AG10803 (cell line): Measurements from ENCODE around the gene RGL4.
"Not testable (repeated sequence)": the region's sequence is repeated elsewhere in the genome, so short reads cannot be mapped to it uniquely, and the experiment has no call there.

Experiments used
- DNase-seq: peaks from one replicate; pipeline ENCODE4 v3.0.0; 2010; ENCODE audit warnings: low read depth
- H3K4me3 ChIP-seq: 2 replicates; pipeline ENCODE4 v1.5.1; 2011; ENCODE audit warnings: mild to moderate bottlenecking, low read length, control low read depth
- CTCF ChIP-seq: conservative IDR thresholded peaks from 2 replicates; pipeline ENCODE4 v1.5.1; 2011; ENCODE audit warnings: mild to moderate bottlenecking, low read length, control low read depth, inconsistent platforms

Gene RGL4

GRCh38 chr22:23675502-23676415 lies 15.1 kb upstream of the RGL4 start:
- DNase-seq = peak; percentile 27
- TF ChIP-seq CTCF = no peak
- no peak overlapping the region for H3K4me3 ChIP-seq

GRCh38 chr22:23676841-23677700 lies 13.7 kb upstream of the RGL4 start:
- DNase-seq, H3K4me3 ChIP-seq: not testable (repeated sequence)

- no peak for TF ChIP-seq CTCF
- no peak overlapping the region for H3K4me3 ChIP-seq
- no peak for DNase-seq
Measured at GRCh38 chr22:23677701-23677995, 13.2 kb upstream of the RGL4 start.

- TF ChIP-seq CTCF = no peak
- H3K4me3 ChIP-seq = no peak overlapping the region
- no peak for DNase-seq
Measured at GRCh38 chr22:23678133-23678532, 12.7 kb upstream of the RGL4 start.

- no peak overlapping the region for H3K4me3 ChIP-seq
- TF ChIP-seq CTCF = no peak
- no peak for DNase-seq
Measured at GRCh38 chr22:23681026-23681809, 9.6 kb upstream of the RGL4 start.

- DNase-seq = no peak
- H3K4me3 ChIP-seq = no peak overlapping the region
- no peak for TF ChIP-seq CTCF
Measured at GRCh38 chr22:23682077-23682476, 8.7 kb upstream of the RGL4 start.

- no peak for DNase-seq
- H3K4me3 ChIP-seq = no peak overlapping the region
- TF ChIP-seq CTCF = no peak
Measured at GRCh38 chr22:23682827-23683355, 7.9 kb upstream of the RGL4 start.
